Right lobe of liver (tissue), 4 donors: Measurements from ENCODE around the gene AKAP7.

Experiments
- CTCF ChIP-seq, 4 donors: fragments of 200-600 bp in 3 of 4; fragments of 450-650 bp in 1 of 4; IDR thresholded peaks; one replicate each; pipeline versions ENCODE4 v1.5.1 to v1.8.0; 2016 to 2022; ENCODE audit warnings: antibody characterized with exemption in 4 of 4, mild to moderate bottlenecking in 2 of 4
- POLR2A ChIP-seq: fragments of 450-650 bp; IDR thresholded peaks from one replicate; pipeline ENCODE4 v1.6.1; 2017; ENCODE audit warnings: antibody characterized with exemption, mild to moderate bottlenecking
- donor health status: DM: no; HTN: no; CAD: no.
- donor health status: DM: no; HTN: no; CAD: no.
- donor health status: DM: no; HTN: yes; CAD: no.

DNA sequence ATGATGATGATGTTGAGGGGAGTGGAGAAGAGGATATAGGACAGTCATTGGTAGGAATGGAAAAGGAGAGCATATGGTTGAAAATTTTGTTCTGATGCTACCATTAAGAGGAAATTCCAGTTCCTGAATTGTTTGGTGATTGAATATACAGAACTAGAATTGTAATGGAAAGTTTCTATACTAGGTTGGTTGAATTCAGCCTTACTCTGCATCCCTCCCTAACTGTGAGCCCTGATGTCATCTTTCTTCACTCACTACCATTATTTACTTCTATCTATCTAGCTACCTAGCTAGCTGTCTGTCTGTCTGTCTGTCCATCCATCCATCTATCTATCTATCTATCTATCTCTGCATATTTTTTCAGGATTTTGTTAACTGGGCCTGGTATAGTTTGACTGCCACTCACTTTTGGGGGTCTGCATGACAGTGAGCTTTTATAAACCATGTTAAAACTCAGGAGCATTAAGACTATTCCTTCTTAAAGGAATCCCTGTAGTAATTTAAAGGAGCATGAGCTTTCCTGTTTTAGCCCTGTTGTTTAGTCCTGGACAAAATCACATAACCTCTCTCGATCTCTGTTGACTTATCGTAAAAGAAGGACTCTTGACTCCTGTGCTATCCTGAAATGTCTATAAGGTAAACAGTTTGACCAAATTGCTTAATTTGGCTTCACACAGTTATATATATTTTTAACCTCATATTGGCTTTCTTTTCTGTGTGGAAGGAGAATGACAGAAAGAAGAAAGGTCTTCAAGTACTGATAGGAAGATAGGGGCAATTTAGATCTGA, 71.4 kb downstream of the AKAP7 start:
- TF ChIP-seq POLR2A: no peak
- TF ChIP-seq CTCF (IDR thresholded peaks at IDR 0.05): no peak
